Caco-2 (cell line): ENCODE measurements around the gene TOR2A. TPM values are rescaled to one million over a fixed set of nuclear protein-coding genes. Genes with fewer than 3 reads are reported as not detected.

Experiments
- BruUV-seq: library from RNA; stranded (reverse); fragments of 400-500 nt; replicated peaks from 2 replicates; lab custom pipeline; 2021; lab: Mats Ljungman, UMichigan
- CTCF ChIA-PET: fragments of 300-600 bp; sonication (Branson Sonifier 250); formaldehyde crosslinking; loops from one replicate; lab custom pipeline; 2022; ENCODE audit warnings: antibody characterized with exemption; lab: Charles Lee
- POLR2A ChIA-PET: fragments of 300-600 bp; sonication (Branson Sonifier 250); formaldehyde crosslinking; loops from one replicate; lab custom pipeline; 2022; ENCODE audit warnings: antibody characterized with exemption; lab: Charles Lee
- DNase-seq, 2 experiments: peaks; one replicate each; pipeline versions ENCODE4 v3.0.0 to v3.0.0-alpha.2; 2020 to 2022
- H3K27me3 ChIP-seq: replicated peaks from 2 replicates; pipeline ENCODE4 v1.6.0; 2011; ENCODE audit warnings: low read length; ENCODE audit not compliant: control insufficient read depth, insufficient read depth
- H3K36me3 ChIP-seq: 2 replicates; pipeline ENCODE4 v1.5.1; 2011; ENCODE audit warnings: low read length; ENCODE audit not compliant: control insufficient read depth, insufficient read depth
- H3K4me1 ChIP-seq: fragments of 250-450 bp; sonication (Bioruptor Pico); 2 replicates; pipeline ENCODE4 v1.5.1; 2020; ENCODE audit warnings: mild to moderate bottlenecking
- H3K4me3 ChIP-seq: 2 replicates; pipeline ENCODE4 v1.5.1; 2011; ENCODE audit warnings: low read depth, mild to moderate bottlenecking, control low read depth, low read length
- H3K9me3 ChIP-seq: fragments of 250-450 bp; sonication (Bioruptor Pico); 2 replicates; pipeline ENCODE4 v1.5.1; 2020; ENCODE audit warnings: mild to moderate bottlenecking, moderate library complexity
- H3K27ac Mint-ChIP-seq: one replicate; pipeline ENCODE4 v1.8.0; 2022; ENCODE audit warnings: mixed read lengths; ENCODE audit not compliant: unreplicated experiment
- H3K27me3 Mint-ChIP-seq: one replicate; pipeline ENCODE4 v1.8.0; 2022; ENCODE audit warnings: mixed read lengths; ENCODE audit not compliant: insufficient read depth, unreplicated experiment
- H3K36me3 Mint-ChIP-seq: one replicate; pipeline ENCODE4 v1.8.0; 2022; ENCODE audit warnings: mild to moderate bottlenecking, mixed read lengths; ENCODE audit not compliant: insufficient read depth, unreplicated experiment
- H3K4me1 Mint-ChIP-seq: one replicate; pipeline ENCODE4 v1.8.0; 2022; ENCODE audit warnings: low read depth, mixed read lengths; ENCODE audit not compliant: unreplicated experiment
- H3K4me3 Mint-ChIP-seq: one replicate; pipeline ENCODE4 v1.8.0; 2022; ENCODE audit warnings: mild to moderate bottlenecking, moderate library complexity, mixed read lengths; ENCODE audit not compliant: unreplicated experiment
- H3K9me3 Mint-ChIP-seq: one replicate; pipeline ENCODE4 v1.8.0; 2022; ENCODE audit warnings: mixed read lengths; ENCODE audit not compliant: unreplicated experiment
- CTCF ChIP-seq, 2 experiments: fragments of 200-600 bp in 1 of 2; IDR thresholded peaks; 1 replicate in 1 of 2; 2 replicates in 1 of 2; pipeline versions ENCODE4 v1.5.1 to v1.8.0; 2011 to 2022; ENCODE audit warnings: antibody characterized with exemption in 1 of 2, control low read depth in 1 of 2, inconsistent platforms in 1 of 2, low read depth in 1 of 2, low read length in 1 of 2, mild to moderate bottlenecking in 1 of 2, moderate library complexity in 1 of 2; ENCODE audit not compliant: insufficient read depth in 1 of 2, severe bottlenecking in 1 of 2, unreplicated experiment in 1 of 2
- intact Hi-C: fragments of 100-400 bp; cut with micrococcal nuclease; formaldehyde crosslinking; loops from one replicate; pipeline ENCODE4 v1.10.0; 2022; ENCODE audit not compliant: unreplicated experiment
- total RNA-seq: library from RNA; stranded (reverse); gene quantifications from 2 replicates; pipeline ENCODE4 v1.2.3, GENCODE V29; 2022

TOR2A gene
- total RNA-seq, 1 experiment from 2014 or later = 12.9 TPM

DNA sequence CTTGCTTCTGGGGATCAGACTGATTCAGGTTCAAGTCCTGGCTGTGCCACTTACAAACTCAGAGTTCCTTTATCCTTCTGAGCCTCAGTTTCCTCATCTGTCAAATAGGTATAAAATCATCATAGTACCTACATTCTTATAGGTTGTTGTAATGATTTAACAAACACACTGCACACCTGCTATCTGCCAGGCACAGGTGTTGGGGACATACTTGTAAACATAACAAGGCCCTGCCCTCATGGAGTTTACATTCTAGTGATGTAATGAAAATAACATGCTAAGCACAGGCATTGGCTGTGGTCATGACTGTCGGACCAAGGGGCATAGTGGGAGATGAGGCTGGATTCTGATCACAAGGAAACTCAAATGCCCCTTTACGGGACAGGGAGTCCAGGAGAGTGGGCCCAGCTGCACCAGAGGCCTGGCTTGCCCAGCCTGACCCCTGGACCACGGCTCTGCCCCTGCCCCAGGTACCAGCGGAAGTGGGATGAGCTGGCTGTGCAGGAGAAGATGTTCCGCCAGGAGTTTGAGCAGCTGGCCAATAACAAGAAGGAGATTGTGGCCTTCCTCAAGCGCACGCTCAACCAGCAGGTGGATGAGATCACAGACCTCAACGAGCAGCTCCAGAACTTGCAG, 26.0 kb downstream of the TOR2A start:
- no peak for DNase-seq
- H3K36me3 Mint-ChIP-seq = no peaks in the 10 kb centered on the region
- no peak overlapping the region for H3K4me3 ChIP-seq
- no peaks in the 10 kb centered on the region for H3K4me1 ChIP-seq
- ChIA-PET POLR2A (no interaction called here), CTCF (no interaction called here)
- TF ChIP-seq CTCF (IDR thresholded peaks at IDR 0.05; ENCODE audit: insufficient read depth in 1 of 2, low read depth in 1 of 2, low read length in 1 of 2, severe bottlenecking in 1 of 2, unreplicated experiment in 1 of 2) = no peak
- no peaks in the 10 kb centered on the region for H3K9me3 ChIP-seq
- no peaks in the 10 kb centered on the region for H3K27me3 Mint-ChIP-seq
- H3K27me3 ChIP-seq = no peaks in the 10 kb centered on the region
- peaks cover 9% of the 10 kb centered on the region for H3K9me3 Mint-ChIP-seq
- no peak overlapping the region for H3K27ac Mint-ChIP-seq
- H3K4me1 Mint-ChIP-seq = no peaks in the 10 kb centered on the region
- intact Hi-C loops = no loop called here
- H3K4me3 Mint-ChIP-seq = no peak overlapping the region
- no peaks in the 10 kb centered on the region for H3K36me3 ChIP-seq
- no TSS peak for BruUV-seq

GRCh38 chr9:127707766-127708165, 27.3 kb downstream of the TOR2A start:
- H3K4me1 ChIP-seq = no peaks in the 10 kb centered on the region
- H3K27me3 ChIP-seq = no peaks in the 10 kb centered on the region
- no peaks in the 10 kb centered on the region for H3K4me1 Mint-ChIP-seq
- H3K27ac Mint-ChIP-seq = no peak overlapping the region
- no peaks in the 10 kb centered on the region for H3K27me3 Mint-ChIP-seq
- no peaks in the 10 kb centered on the region for H3K36me3 Mint-ChIP-seq
- DNase-seq = no peak
- CTCF ChIA-PET = no interaction called here
- POLR2A ChIA-PET = no interaction called here
- no peaks in the 10 kb centered on the region for H3K36me3 ChIP-seq
- H3K4me3 Mint-ChIP-seq = no peak overlapping the region
- no peak overlapping the region for H3K4me3 ChIP-seq
- H3K9me3 ChIP-seq = no peaks in the 10 kb centered on the region
- peaks cover 9% of the 10 kb centered on the region for H3K9me3 Mint-ChIP-seq
- BruUV-seq = no TSS peak
- TF ChIP-seq CTCF (IDR thresholded peaks at IDR 0.05; ENCODE audit: insufficient read depth in 1 of 2, low read depth in 1 of 2, low read length in 1 of 2, severe bottlenecking in 1 of 2, unreplicated experiment in 1 of 2) = peak in 1 of 2 experiments; percentile 4
- intact Hi-C loops = no loop called here

DNA sequence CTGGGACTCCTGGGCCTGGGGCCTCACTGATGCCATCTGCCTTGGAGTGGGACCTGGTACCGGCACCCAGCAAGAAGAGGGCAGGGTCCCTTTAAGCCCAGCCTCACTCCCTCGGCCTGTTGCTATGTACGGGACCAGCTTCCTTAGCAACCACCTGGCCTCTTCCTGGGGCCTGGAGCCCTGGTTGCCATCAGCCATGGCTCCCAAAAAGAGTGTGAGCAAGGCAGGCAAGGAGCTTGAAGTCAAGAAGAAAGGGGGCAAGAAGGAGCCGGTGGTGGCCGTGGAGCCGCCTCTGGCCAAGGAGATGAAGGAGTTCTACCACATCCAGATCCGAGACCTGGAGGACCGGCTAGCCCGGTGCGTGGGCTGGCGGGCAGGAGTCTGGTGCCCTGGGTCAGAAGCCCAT, 28.3 kb downstream of the TOR2A start, which contains the start of gene CFAP157:
Gene CFAP157 (plus strand): TSS at position 153 of the 406 bp plus-strand sequence. CDS start 44 bp downstream, at position 197.
- H3K27me3 Mint-ChIP-seq = no peaks in the 10 kb centered on the region
- no peak within 1 kb of the TSS for H3K4me3 Mint-ChIP-seq
- no peaks in the 10 kb centered on the region for H3K36me3 Mint-ChIP-seq
- intact Hi-C loops = no loop called here
- H3K27ac Mint-ChIP-seq = no peak within 1 kb of the TSS
- H3K4me3 ChIP-seq = no peak within 1 kb of the TSS
- H3K9me3 ChIP-seq = no peaks in the 10 kb centered on the region
- DNase-seq = peak in 1 of 2 experiments; percentile 30
- CTCF ChIA-PET = no interaction called here
- H3K4me1 ChIP-seq = no peaks in the 10 kb centered on the region
- no peaks in the 10 kb centered on the region for H3K4me1 Mint-ChIP-seq
- POLR2A ChIA-PET = no interaction called here
- BruUV-seq = no TSS peak
- H3K27me3 ChIP-seq = no peaks in the 10 kb centered on the region
- H3K9me3 Mint-ChIP-seq = peaks cover 9% of the 10 kb centered on the region
- no peak for TF ChIP-seq CTCF (IDR thresholded peaks at IDR 0.05; ENCODE audit: insufficient read depth in 1 of 2, low read depth in 1 of 2, low read length in 1 of 2, severe bottlenecking in 1 of 2, unreplicated experiment in 1 of 2)
- no peaks in the 10 kb centered on the region for H3K36me3 ChIP-seq
